ENCODE results near the gene OR4D2.

OR4D2 gene

GRCh38 chr17:58184986-58185761 lies 18.4 kb downstream of the OR4D2 start (continued):
- TF ChIP-seq ZNF311 (tag by site-specific recombination; IDR thresholded peaks at IDR 0.05; ENCODE audit: borderline replicate concordance) (no peak), CTCF (tag by site-specific recombination; IDR thresholded peaks at IDR 0.05) (no peak), ZNF48 (tag by site-specific recombination; IDR thresholded peaks at IDR 0.05) (no peak)
- TF ChIP-seq, protein P1, sequence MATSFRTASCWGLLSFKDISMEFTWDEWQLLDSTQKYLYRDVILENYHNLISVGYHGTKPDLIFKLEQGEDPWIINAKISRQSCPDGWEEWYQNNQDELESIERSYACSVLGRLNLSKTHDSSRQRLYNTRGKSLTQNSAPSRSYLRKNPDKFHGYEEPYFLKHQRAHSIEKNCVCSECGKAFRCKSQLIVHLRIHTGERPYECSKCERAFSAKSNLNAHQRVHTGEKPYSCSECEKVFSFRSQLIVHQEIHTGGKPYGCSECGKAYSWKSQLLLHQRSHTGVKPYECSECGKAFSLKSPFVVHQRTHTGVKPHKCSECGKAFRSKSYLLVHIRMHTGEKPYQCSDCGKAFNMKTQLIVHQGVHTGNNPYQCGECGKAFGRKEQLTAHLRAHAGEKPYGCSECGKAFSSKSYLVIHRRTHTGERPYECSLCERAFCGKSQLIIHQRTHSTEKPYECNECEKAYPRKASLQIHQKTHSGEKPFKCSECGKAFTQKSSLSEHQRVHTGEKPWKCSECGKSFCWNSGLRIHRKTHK (tag by site-specific recombination; IDR thresholded peaks at IDR 0.05): no peak

GRCh38 chr17:58186591-58186990 lies 19.8 kb downstream of the OR4D2 start:
- no peak overlapping the region for H3K27ac ChIP-seq (ENCODE audit: extremely low read depth, low read depth, low read length)
- no peaks in the 10 kb centered on the region for H3K36me3 ChIP-seq (ENCODE audit: control insufficient read depth in 2 of 2, insufficient read depth in 1 of 2, low read length in 2 of 2)
- POLR2A ChIA-PET: no interaction called here
- H3K4me1 ChIP-seq (ENCODE audit: control insufficient read depth, insufficient read depth, low read length): no peaks in the 10 kb centered on the region
- no peak overlapping the region for H3K4me3 ChIP-seq (ENCODE audit: low read depth, low read length)
- CTCF ChIA-PET: interaction anchor here (0.6 to 1.4 kb wide), 3 partner anchors 9 to 1076 kb away, joined by 3 to 4 read pairs (median 4); no protein-coding TSS in a partner anchor
- H3K9me3 ChIP-seq (ENCODE audit: control insufficient read depth, insufficient read depth, low read depth, low read length): no peaks in the 10 kb centered on the region
- no peak for TF ChIP-seq ZNF112 (tag by site-specific recombination; IDR thresholded peaks at IDR 0.05)
- TF ChIP-seq ZNF658 (tag by site-specific recombination; IDR thresholded peaks at IDR 0.05): no peak
- TF ChIP-seq ZNF404 (tag by site-specific recombination; IDR thresholded peaks at IDR 0.05): no peak
- no peak for TF ChIP-seq ZNF791 (tag by site-specific recombination; IDR thresholded peaks at IDR 0.05)
- TF ChIP-seq SP7 (tag by site-specific recombination; IDR thresholded peaks at IDR 0.05): no peak
- no peak for TF ChIP-seq BCL11A (tag by site-specific recombination; IDR thresholded peaks at IDR 0.05; ENCODE audit: low read depth)
- TF ChIP-seq, protein P2, sequence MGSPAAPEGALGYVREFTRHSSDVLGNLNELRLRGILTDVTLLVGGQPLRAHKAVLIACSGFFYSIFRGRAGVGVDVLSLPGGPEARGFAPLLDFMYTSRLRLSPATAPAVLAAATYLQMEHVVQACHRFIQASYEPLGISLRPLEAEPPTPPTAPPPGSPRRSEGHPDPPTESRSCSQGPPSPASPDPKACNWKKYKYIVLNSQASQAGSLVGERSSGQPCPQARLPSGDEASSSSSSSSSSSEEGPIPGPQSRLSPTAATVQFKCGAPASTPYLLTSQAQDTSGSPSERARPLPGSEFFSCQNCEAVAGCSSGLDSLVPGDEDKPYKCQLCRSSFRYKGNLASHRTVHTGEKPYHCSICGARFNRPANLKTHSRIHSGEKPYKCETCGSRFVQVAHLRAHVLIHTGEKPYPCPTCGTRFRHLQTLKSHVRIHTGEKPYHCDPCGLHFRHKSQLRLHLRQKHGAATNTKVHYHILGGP (tag by site-specific recombination; IDR thresholded peaks at IDR 0.05): no peak
- TF ChIP-seq ZNF366 (tag by site-specific recombination; conservative IDR thresholded peaks at IDR 0.05): no peak
- TF ChIP-seq, protein P3, sequence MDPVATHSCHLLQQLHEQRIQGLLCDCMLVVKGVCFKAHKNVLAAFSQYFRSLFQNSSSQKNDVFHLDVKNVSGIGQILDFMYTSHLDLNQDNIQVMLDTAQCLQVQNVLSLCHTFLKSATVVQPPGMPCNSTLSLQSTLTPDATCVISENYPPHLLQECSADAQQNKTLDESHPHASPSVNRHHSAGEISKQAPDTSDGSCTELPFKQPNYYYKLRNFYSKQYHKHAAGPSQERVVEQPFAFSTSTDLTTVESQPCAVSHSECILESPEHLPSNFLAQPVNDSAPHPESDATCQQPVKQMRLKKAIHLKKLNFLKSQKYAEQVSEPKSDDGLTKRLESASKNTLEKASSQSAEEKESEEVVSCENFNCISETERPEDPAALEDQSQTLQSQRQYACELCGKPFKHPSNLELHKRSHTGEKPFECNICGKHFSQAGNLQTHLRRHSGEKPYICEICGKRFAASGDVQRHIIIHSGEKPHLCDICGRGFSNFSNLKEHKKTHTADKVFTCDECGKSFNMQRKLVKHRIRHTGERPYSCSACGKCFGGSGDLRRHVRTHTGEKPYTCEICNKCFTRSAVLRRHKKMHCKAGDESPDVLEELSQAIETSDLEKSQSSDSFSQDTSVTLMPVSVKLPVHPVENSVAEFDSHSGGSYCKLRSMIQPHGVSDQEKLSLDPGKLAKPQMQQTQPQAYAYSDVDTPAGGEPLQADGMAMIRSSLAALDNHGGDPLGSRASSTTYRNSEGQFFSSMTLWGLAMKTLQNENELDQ (tag by site-specific recombination; IDR thresholded peaks at IDR 0.05; ENCODE audit: low read depth): no peak
- TF ChIP-seq ZNF16 (tag by site-specific recombination; IDR thresholded peaks at IDR 0.05; ENCODE audit: low read depth): no peak
- no peak for TF ChIP-seq TCF7L2 (IDR thresholded peaks at IDR 0.05; ENCODE audit: borderline replicate concordance, low read depth, low read length)
- TF ChIP-seq ZFP3 (tag by site-specific recombination; IDR thresholded peaks at IDR 0.05; ENCODE audit: low read depth): no peak
- no peak for TF ChIP-seq ZFP37 (tag by site-specific recombination; IDR thresholded peaks at IDR 0.05)
- TF ChIP-seq, protein P4, sequence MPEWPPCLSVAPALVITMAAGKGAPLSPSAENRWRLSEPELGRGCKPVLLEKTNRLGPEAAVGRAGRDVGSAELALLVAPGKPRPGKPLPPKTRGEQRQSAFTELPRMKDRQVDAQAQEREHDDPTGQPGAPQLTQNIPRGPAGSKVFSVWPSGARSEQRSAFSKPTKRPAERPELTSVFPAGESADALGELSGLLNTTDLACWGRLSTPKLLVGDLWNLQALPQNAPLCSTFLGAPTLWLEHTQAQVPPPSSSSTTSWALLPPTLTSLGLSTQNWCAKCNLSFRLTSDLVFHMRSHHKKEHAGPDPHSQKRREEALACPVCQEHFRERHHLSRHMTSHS (tag by site-specific recombination; IDR thresholded peaks at IDR 0.05): no peak
- TF ChIP-seq ZSCAN5A (tag by site-specific recombination; IDR thresholded peaks at IDR 0.05): no peak

Measured in HEK293 (cell line).